ENCODE measurements around the gene VASH2.

VASH2 gene

DNA sequence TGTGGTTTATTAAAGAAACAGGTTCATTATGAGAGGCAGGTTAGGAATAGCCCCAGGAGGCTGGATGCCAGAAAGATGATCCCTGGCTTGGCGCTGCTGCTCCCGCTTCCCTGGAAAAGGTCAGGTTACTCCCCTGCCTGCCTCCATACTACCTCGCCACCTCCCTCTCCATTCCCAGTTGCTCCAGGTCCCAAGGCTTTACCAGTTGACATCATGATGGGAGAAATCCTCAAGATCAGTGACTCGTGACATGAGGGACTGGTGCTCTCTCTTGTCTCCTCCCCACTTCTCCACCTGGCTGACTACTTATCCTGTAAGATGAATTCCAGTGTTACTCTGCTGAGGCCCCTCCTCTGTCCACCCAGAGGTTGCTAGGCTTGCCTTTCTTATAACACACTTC is 19.7 kb downstream of the VASH2 start:
- Histone ChIP-seq H3K27ac (ENCODE audit: low read depth, low read length) (no peak overlapping the region), H3K9me2 (replicated peaks; ENCODE audit: insufficient read depth, low read length) (no peaks in the 10 kb centered on the region), H2AFZ (ENCODE audit: low read depth, low read length, severe bottlenecking) (no peak overlapping the region), H3K4me3 (ENCODE audit: insufficient read depth, low read length, poor library complexity, severe bottlenecking) (no peak overlapping the region), H3K4me2 (ENCODE audit: low read depth, low read length, poor library complexity, severe bottlenecking) (no peak overlapping the region), H3F3A (ENCODE audit: insufficient read depth) (no peaks in the 10 kb centered on the region), H3K9ac (ENCODE audit: low read length) (no peak overlapping the region), H3K79me2 (ENCODE audit: insufficient read depth, low read length) (no peaks in the 10 kb centered on the region), H3K36me3 (ENCODE audit: low read length) (no peaks in the 10 kb centered on the region), H3K9me3 (ENCODE audit: insufficient read depth, low read length) (no peaks in the 10 kb centered on the region), H3K27me3 (ENCODE audit: low read length) (no peaks in the 10 kb centered on the region), H4K20me1 (ENCODE audit: low read depth, low read length) (no peaks in the 10 kb centered on the region)
- no peak for TF ChIP-seq EZH2phosphoT487 (conservative IDR thresholded peaks at IDR 0.05; ENCODE audit: low read length)
- TF ChIP-seq, protein P1, sequence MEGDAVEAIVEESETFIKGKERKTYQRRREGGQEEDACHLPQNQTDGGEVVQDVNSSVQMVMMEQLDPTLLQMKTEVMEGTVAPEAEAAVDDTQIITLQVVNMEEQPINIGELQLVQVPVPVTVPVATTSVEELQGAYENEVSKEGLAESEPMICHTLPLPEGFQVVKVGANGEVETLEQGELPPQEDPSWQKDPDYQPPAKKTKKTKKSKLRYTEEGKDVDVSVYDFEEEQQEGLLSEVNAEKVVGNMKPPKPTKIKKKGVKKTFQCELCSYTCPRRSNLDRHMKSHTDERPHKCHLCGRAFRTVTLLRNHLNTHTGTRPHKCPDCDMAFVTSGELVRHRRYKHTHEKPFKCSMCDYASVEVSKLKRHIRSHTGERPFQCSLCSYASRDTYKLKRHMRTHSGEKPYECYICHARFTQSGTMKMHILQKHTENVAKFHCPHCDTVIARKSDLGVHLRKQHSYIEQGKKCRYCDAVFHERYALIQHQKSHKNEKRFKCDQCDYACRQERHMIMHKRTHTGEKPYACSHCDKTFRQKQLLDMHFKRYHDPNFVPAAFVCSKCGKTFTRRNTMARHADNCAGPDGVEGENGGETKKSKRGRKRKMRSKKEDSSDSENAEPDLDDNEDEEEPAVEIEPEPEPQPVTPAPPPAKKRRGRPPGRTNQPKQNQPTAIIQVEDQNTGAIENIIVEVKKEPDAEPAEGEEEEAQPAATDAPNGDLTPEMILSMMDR (IDR thresholded peaks at IDR 0.05; ENCODE audit: insufficient read depth, low read length, poor library complexity, severe bottlenecking), result no peak

DNA sequence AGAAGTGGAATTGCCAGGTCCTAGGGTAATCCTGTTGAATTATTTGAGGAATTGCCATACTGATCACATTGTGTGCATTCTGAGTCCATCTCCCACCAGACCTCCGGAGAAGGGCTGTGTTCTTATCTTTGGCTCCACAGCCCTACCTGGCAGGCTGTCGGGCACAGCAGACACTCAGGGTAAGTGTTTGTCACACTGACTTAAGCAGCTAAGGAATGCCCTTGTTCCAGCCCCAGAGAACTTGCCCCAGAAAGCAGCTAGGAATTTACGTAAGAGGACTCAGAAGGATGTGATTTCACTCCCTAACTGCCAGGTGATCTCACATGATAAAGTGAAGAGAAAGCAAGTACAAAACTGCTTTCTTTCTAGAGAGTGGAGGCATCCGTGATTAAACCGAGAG is 21.0 kb downstream of the VASH2 start:
- H3K27ac ChIP-seq (ENCODE audit: low read depth, low read length), result no peak overlapping the region
- no peak for TF ChIP-seq EZH2phosphoT487 (conservative IDR thresholded peaks at IDR 0.05; ENCODE audit: low read length)
- TF ChIP-seq, protein P1 (IDR thresholded peaks at IDR 0.05; ENCODE audit: insufficient read depth, low read length, poor library complexity, severe bottlenecking), result no peak
- no peak overlapping the region for H3K9ac ChIP-seq (ENCODE audit: low read length)
- no peak overlapping the region for H2AFZ ChIP-seq (ENCODE audit: low read depth, low read length, severe bottlenecking)
- H3K9me3 ChIP-seq (ENCODE audit: insufficient read depth, low read length), result no peaks in the 10 kb centered on the region
- H3K27me3 ChIP-seq (ENCODE audit: low read length), result no peaks in the 10 kb centered on the region
- H3K4me3 ChIP-seq (ENCODE audit: insufficient read depth, low read length, poor library complexity, severe bottlenecking), result no peak overlapping the region
- no peak overlapping the region for H3K4me2 ChIP-seq (ENCODE audit: low read depth, low read length, poor library complexity, severe bottlenecking)
- no peaks in the 10 kb centered on the region for H3F3A ChIP-seq (ENCODE audit: insufficient read depth)
- H3K36me3 ChIP-seq (ENCODE audit: low read length), result no peaks in the 10 kb centered on the region
- no peaks in the 10 kb centered on the region for H3K79me2 ChIP-seq (ENCODE audit: insufficient read depth, low read length)
- no peaks in the 10 kb centered on the region for H4K20me1 ChIP-seq (ENCODE audit: low read depth, low read length)
- H3K9me2 ChIP-seq (replicated peaks; ENCODE audit: insufficient read depth, low read length), result no peaks in the 10 kb centered on the region

DNA sequence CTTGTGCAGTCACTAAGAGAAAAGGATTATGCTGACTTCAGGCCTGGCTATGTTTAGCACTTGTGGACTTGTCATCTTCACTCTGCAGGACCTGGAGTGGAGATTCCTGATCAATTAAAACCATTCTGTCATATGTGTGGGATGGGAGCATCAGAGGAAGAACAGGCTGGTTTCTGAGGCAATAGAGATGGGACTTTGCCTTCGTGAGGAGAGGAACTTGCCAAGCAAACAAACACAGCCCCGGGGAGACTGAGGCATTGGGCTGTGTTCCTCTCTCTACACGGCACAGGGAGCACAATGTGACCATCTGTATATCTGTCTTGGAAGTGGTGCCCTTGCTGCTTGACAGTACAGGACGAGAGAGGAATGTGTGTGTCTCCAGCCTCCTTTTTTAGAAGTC is 23.1 kb downstream of the VASH2 start:
- Histone ChIP-seq H2AFZ (ENCODE audit: low read depth, low read length, severe bottlenecking) (no peak overlapping the region), H3K9me3 (ENCODE audit: insufficient read depth, low read length) (no peaks in the 10 kb centered on the region), H3K9me2 (replicated peaks; ENCODE audit: insufficient read depth, low read length) (no peaks in the 10 kb centered on the region), H3K4me3 (ENCODE audit: insufficient read depth, low read length, poor library complexity, severe bottlenecking) (no peak overlapping the region), H3K79me2 (ENCODE audit: insufficient read depth, low read length) (no peaks in the 10 kb centered on the region), H4K20me1 (ENCODE audit: low read depth, low read length) (no peaks in the 10 kb centered on the region), H3K27ac (ENCODE audit: low read depth, low read length) (no peak overlapping the region), H3K36me3 (ENCODE audit: low read length) (no peaks in the 10 kb centered on the region), H3K27me3 (ENCODE audit: low read length) (no peaks in the 10 kb centered on the region), H3K4me2 (ENCODE audit: low read depth, low read length, poor library complexity, severe bottlenecking) (no peak overlapping the region), H3K9ac (ENCODE audit: low read length) (no peak overlapping the region), H3F3A (ENCODE audit: insufficient read depth) (no peaks in the 10 kb centered on the region)
- TF ChIP-seq, protein P1 (IDR thresholded peaks at IDR 0.05; ENCODE audit: insufficient read depth, low read length, poor library complexity, severe bottlenecking), result no peak
- TF ChIP-seq EZH2phosphoT487 (conservative IDR thresholded peaks at IDR 0.05; ENCODE audit: low read length), result no peak
